Measurements from ENCODE around the gene BEND3.
"Not testable (repeated sequence)": the region's sequence is repeated elsewhere in the genome, so short reads cannot be mapped to it uniquely, and the experiment has no call there.

The BEND3 gene

DNA sequence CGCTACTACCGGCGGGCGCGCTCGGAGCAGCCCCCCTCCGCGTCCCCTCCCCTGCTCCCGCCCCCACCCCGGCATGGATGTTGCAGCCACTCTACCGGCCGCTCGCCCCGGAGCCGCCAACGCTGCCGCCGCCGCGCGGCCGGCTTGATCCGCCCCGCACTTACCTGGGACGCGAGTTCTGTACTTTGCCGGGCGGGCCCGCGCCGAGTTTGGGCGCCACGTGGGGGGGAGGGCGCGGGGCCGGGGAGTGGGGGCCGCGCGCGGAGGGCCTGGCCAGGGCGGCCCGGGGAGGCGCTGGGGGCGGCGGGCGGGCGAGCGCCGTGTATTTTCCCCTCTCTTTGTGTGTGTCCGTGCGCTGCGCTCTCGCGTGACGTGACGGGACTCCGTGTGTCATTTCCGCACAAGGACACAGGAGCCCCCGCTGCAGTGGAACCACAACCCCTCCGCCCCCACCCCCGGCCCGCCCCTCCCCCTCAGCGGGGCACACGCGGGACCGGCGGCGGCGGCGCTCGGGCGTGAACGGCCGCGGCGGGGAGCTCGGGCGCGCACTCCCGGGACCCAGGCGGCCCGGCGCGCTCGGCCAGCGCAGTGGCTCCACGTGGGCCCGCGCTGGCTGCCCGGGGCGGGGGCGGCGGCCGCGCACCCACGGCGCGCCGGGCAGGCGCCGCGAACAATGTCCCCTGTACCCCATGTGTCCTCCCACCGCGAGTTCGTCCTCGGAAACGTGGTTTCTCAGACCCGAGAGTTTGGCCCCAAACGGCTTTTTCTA, at the start of gene BEND3:
BEND3 (minus strand) TSS at position 590 of the 769 bp plus-strand sequence. CDS start 16,230 bp downstream, outside the sequence.
- DNase-seq = no peak

- DNase-seq = not testable (repeated sequence)
Measured at GRCh38 chr6:107164299-107164698, 49.0 kb upstream of the BEND3 start.

DNA sequence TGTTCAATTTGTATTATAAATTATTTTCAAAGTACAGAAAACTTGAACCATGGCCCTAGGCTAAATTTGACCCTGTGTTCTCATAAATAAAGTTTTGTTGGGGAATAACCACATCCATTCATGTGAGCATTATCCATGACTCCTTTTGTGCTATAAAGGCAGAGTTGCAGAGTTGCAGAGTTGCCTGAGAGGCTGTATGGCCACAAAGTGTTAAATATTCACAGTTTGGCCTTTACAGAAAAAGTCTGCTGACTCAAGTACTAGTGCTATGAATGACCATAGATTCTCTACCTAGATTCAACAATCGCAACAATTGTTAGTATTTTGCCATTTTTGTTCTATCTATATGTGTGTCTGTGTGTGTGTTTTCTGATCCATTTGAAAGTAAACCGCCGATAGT, 46.2 kb upstream of the BEND3 start:
- no peak for DNase-seq

DNA sequence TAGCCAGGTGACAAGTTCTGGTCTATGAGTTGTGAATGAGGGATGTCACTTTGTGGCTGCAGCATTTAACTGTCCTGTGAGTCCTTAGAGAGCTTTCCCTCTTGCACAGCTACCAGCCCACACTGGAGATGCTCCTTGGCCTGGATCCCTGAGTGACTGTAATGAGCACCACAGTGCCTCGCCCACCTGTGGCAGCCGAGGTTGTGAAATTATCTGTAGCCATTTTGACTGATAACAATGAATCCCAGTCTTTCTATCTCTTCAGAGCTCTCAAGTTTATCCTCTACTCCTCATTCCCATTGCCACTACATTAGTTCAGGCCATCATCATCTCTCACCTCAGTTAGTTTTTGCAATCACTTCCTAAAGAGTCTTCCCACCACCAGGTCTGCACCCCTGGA, 41.3 kb upstream of the BEND3 start:
- no peak for DNase-seq

DNA sequence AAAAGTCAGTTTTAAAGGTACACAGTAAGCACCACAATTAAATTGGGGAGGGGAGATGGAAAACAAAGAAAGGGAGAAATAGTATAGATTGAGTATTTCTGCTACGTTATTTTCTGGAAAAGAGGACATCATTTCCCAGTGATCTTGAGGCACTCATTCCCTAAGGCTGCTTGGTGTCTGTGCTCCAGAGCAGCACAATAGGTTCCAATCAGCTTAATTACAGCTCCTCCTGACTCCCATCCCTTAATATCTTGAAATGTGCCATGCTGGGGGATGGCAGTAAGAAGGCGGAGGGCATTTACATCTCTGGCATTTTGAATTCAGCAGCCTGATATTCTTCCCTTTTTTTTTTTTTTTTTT, 39.5 kb upstream of the BEND3 start:
- no peak for DNase-seq

- DNase-seq = no peak
Measured at GRCh38 chr6:107154131-107154800, 39.0 kb upstream of the BEND3 start.

GRCh38 chr6:107152638-107153430, 37.5 kb upstream of the BEND3 start:
- DNase-seq = peak; percentile 15

- no peak for DNase-seq
Measured at GRCh38 chr6:107144666-107145065, 29.4 kb upstream of the BEND3 start.

GRCh38 chr6:107144014-107144413, 28.7 kb upstream of the BEND3 start:
- DNase-seq = no peak

DNA sequence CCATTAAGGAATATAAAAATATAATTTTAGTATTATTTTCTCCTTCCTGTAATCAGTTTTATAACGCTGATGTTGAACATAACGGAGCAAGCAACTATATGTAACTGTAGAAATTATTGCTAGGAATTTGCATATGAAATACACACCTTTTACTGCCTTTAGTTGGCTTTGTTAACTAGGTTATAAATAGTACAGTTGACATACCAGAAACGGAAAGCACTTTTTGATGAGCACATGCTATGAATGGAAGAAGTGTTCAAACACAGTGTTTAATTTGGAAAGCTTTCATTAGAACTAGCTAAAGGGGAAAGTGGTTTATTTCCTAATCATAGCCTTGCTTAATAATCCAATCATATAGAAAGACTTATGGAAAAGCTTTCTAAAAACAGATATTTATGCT, 25.3 kb upstream of the BEND3 start:
- DNase-seq = peak; percentile 43

- not testable (repeated sequence) for DNase-seq
Measured at GRCh38 chr6:107136324-107136723, 21.0 kb upstream of the BEND3 start.

GRCh38 chr6:107135048-107135680, 19.8 kb upstream of the BEND3 start:
- not testable (repeated sequence) for DNase-seq

GRCh38 chr6:107132330-107132954, 17.1 kb upstream of the BEND3 start:
- peak; percentile 17 for DNase-seq

DNA sequence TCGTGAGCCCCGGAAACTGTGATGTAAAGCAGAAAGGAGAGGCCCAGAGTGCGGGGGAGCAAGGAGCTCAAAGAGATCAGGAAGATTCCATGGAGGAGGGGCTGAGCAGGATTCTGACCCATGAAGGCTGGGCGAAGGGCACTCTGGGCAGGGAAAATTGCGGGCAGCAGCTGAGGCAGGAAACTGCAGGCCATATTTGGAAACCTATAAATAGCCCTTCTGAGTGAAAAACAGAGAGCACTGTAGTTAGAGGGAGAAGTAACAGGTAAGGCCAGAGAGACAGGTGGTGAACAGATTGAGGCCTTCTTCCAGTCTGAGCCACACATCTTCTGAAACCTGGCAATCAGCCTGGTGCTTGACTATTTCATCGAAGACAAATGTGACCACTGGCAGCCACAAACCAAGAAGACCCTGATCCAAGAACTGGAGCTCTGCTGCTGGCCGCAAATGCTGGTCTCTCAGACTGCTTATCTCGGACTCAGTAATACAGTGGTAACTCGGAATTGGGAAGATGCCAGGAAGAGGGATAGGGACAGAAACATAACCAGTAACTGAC, 14.1 kb upstream of the BEND3 start:
- peak; percentile 49 for DNase-seq

- DNase-seq = no peak
Measured at GRCh38 chr6:107128577-107128976, 13.3 kb upstream of the BEND3 start.

DNA sequence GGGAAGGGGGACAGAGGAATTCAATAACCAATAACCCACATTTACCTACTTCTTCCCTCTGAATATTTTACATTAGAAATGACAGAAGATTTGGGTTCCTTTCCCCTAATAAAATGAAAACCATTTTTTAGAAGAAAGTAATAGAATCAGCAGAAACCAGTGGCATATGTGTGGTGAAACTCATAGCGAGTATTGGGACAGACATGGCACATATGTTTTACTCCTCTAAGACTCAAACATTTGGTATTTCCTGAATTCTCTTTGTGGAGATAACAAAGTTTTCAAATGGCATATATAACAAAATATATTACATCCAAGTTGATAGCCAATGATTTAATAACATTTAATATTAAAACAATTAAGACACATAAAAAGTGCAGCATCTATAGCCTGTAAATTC, 12.9 kb upstream of the BEND3 start:
- no peak for DNase-seq

DNA sequence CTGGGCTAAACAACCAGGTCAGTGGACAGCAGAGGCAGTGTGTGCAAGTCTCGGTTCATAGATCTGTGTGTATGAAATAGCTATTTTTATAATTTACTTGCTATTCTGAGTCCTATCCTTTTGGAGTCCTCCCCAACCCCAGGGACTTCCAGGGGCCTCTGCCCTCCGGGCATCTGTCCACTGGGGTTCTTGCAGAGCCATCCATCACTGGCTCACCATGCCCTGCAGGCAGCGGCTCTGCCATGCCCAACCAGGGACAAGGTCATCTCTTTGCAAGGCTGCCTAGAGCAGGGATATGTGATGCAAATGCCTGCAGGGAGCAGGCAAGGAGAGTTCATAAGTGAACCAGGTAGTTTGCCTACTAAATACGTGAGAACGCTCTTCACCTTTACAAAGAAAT, 10.5 kb upstream of the BEND3 start:
- DNase-seq = no peak

- DNase-seq = peak; percentile 38
Measured at GRCh38 chr6:107124934-107125348, 9.6 kb upstream of the BEND3 start.

GRCh38 chr6:107123501-107123900, 8.2 kb upstream of the BEND3 start:
- DNase-seq = no peak

GRCh38 chr6:107122748-107123147, 7.4 kb upstream of the BEND3 start:
- DNase-seq = no peak

GRCh38 chr6:107121964-107122495, 6.7 kb upstream of the BEND3 start:
- DNase-seq = no peak

GRCh38 chr6:107121266-107121665, 6.0 kb upstream of the BEND3 start:
- DNase-seq = no peak
